HepG2 (cell line): Measurements from ENCODE around the gene CTTNBP2NL. TPM values are rescaled to one million over a fixed set of nuclear protein-coding genes. Genes with fewer than 3 reads are reported as not detected.

Source experiments
- ASH2L ChIP-seq: fragments of 300-600, 200-600 bp; sonication (generic); IDR thresholded peaks from 2 replicates; pipeline ENCODE4 v1.7.0; 2017; ENCODE audit warnings: low read depth, mild to moderate bottlenecking, moderate library complexity, mixed read lengths, low read length; ENCODE audit not compliant: insufficient read length
- FLYWCH1 ChIP-seq: sonication (generic); formaldehyde crosslinking; IDR thresholded peaks from 2 replicates; pipeline ENCODE4 v1.8.1; 2023; ENCODE audit warnings: mild to moderate bottlenecking, missing genetic modification reagents
- GABPA ChIP-seq, 2 experiments: IDR thresholded peaks; 2 replicates each; pipeline ENCODE4 v1.6.1; 2011 to 2016; ENCODE audit warnings: low read depth in 2 of 2, low read length in 1 of 2, missing biosample characterization in 1 of 2, missing genetic modification characterization in 1 of 2
- HNRNPH1 ChIP-seq: fragments of 200-400 bp; formaldehyde crosslinking; optimal IDR thresholded peaks from 2 replicates; pipeline ENCODE3; 2017; ENCODE audit warnings: mild to moderate bottlenecking, low read depth, low read length
- HOXA9 ChIP-seq: sonication (generic); formaldehyde crosslinking; IDR thresholded peaks from 2 replicates; pipeline ENCODE4 v1.8.1; 2022; ENCODE audit warnings: missing genetic modification reagents, mild to moderate bottlenecking, moderate library complexity, borderline replicate concordance
- JUND ChIP-seq: sonication (generic); formaldehyde crosslinking; IDR thresholded peaks from 2 replicates; pipeline ENCODE4 v1.8.0; 2022; ENCODE audit warnings: mild to moderate bottlenecking, missing genetic modification reagents
- MED1 ChIP-seq: sonication (generic); formaldehyde crosslinking; IDR thresholded peaks from 2 replicates; pipeline ENCODE4 v1.4.0; 2020; ENCODE audit warnings: missing genetic modification reagents
- MTA1 ChIP-seq: sonication (generic); formaldehyde crosslinking; IDR thresholded peaks from 2 replicates; pipeline ENCODE4 v1.4.0; 2020; ENCODE audit warnings: missing genetic modification reagents, mild to moderate bottlenecking, borderline replicate concordance
- MZF1 ChIP-seq: sonication (generic); formaldehyde crosslinking; IDR thresholded peaks from 2 replicates; pipeline ENCODE4 v1.8.1; 2023; ENCODE audit warnings: mild to moderate bottlenecking, missing genetic modification reagents, borderline replicate concordance
- PHF20 ChIP-seq: sonication (generic); formaldehyde crosslinking; IDR thresholded peaks from 2 replicates; pipeline ENCODE4 v1.5.0; 2020; ENCODE audit warnings: mild to moderate bottlenecking, missing genetic modification reagents
- PHF8 ChIP-seq: sonication (generic); formaldehyde crosslinking; IDR thresholded peaks from 2 replicates; pipeline ENCODE4 v1.5.0; 2020; ENCODE audit warnings: missing genetic modification reagents
- RARA ChIP-seq: IDR thresholded peaks from 2 replicates; pipeline ENCODE4 v1.6.1; 2016; ENCODE audit warnings: missing genetic modification reagents, missing compliant biosample characterization
- RARG ChIP-seq: sonication (generic); formaldehyde crosslinking; IDR thresholded peaks from 2 replicates; pipeline ENCODE4 v1.4.0; 2020; ENCODE audit warnings: low read depth, mild to moderate bottlenecking, missing genetic modification reagents
- SIN3A ChIP-seq: IDR thresholded peaks from 2 replicates; pipeline ENCODE4 v1.6.1; 2011; ENCODE audit warnings: low read depth, mild to moderate bottlenecking, control low read depth, low read length, borderline replicate concordance
- TBL1XR1 ChIP-seq: fragments of 150-350 bp; IDR thresholded peaks from 2 replicates; pipeline ENCODE4 v1.6.1; 2014; ENCODE audit warnings: borderline replicate concordance, low read length; ENCODE audit not compliant: partially characterized antibody
- TOPORS ChIP-seq: sonication (generic); formaldehyde crosslinking; IDR thresholded peaks from 2 replicates; pipeline ENCODE4 v1.8.0; 2023; ENCODE audit warnings: mild to moderate bottlenecking, missing genetic modification reagents
- ZNF564 ChIP-seq: sonication (generic); formaldehyde crosslinking; IDR thresholded peaks from 2 replicates; pipeline ENCODE4 v1.8.1; 2023; ENCODE audit warnings: mild to moderate bottlenecking, missing genetic modification reagents
- ZSCAN31 ChIP-seq: sonication (generic); formaldehyde crosslinking; IDR thresholded peaks from 2 replicates; pipeline ENCODE4 v1.5.0; 2020; ENCODE audit warnings: low read depth, mild to moderate bottlenecking, missing genetic modification reagents
- polyA plus RNA-seq, 8 experiments: library from polyadenylated mRNA; depleted of rRNA in 3 of 8; stranded (reverse) in 7 of 8; unstranded in 1 of 8; fragments of >200 nt; fragmentation: Illumina TruSeq in 4 of 8; extraction: Trizol in 4 of 8; gene quantifications; 2 replicates each; pipeline versions ENCODE4 v1.2.1 to v1.2.3, GENCODE V29; 2011 to 2016; ENCODE audit warnings: low read depth in 4 of 8, missing spikeins in 1 of 8, mixed read lengths in 1 of 8; ENCODE audit not compliant: insufficient read depth in 1 of 8
- total RNA-seq, 5 experiments: library from RNA; depleted of rRNA; stranded (reverse); fragments of >200 nt; fragmentation: Illumina TruSeq; extraction: Trizol; gene quantifications; 2 replicates each; pipeline ENCODE4 v1.2.3, GENCODE V29; 2016; ENCODE audit warnings: low read depth in 1 of 5
- TF ChIP-seq, protein P1 (sequence below): sonication (generic); formaldehyde crosslinking; IDR thresholded peaks from 2 replicates; pipeline ENCODE4 v1.8.1; 2023; ENCODE audit warnings: mild to moderate bottlenecking, inconsistent platforms, moderate library complexity, missing genetic modification reagents, borderline replicate concordance
- TF ChIP-seq, protein P2 (sequence below): fragments of 450-650 bp; IDR thresholded peaks from 2 replicates; pipeline ENCODE4 v1.6.1; 2017
- TF ChIP-seq, protein P3 (sequence below): sonication (generic); formaldehyde crosslinking; IDR thresholded peaks from 2 replicates; pipeline ENCODE4 v1.8.0; 2022; ENCODE audit warnings: mild to moderate bottlenecking, missing genetic modification reagents, moderate library complexity

The CTTNBP2NL gene
- total and polyA plus RNA-seq, 2 of the 13 experiments (the other 11 are each of a cell fraction or from before 2014, with no cell fraction given), result 2.1 to 4.1 TPM

DNA sequence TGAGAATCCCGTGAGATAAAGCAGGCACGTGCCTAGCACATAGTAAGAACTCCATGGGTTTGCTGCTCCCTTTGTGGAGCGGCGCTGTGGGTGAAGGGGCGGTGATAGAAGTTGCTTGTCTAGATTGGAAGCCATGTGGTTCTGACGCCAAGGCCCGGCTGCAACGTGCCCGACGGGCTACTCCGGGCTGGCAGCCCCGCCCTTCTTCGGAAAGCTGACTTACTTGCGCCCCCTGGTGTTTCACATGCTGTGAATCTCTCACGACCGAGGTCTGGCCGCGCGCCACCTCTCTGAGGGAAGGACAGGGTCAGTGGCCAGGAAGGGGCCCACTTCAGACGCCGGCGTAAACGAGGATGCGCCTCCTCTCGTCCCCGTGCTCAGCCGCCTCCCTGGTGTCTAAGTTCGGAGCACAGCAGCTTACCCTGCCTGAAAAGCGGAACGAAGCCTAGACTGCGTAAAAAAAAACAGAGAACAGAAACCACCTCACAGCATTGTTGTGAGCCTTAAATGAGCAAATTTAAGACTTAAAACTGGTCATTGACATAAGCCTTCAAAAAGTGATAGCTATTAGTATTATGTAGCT, 70.2 kb downstream of the CTTNBP2NL start (continued):
- TF ChIP-seq, protein P1, sequence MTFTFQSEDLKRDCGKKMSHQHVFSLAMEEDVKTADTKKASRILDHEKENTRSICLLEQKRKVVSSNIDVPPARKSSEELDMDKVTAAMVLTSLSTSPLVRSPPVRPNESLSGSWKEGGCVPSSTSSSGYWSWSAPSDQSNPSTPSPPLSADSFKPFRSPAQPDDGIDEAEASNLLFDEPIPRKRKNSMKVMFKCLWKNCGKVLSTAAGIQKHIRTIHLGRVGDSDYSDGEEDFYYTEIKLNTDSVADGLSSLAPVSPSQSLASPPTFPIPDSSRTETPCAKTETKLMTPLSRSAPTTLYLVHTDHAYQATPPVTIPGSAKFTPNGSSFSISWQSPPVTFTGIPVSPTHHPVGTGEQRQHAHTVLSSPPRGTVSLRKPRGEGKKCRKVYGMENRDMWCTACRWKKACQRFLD (CRISPR knock-in tag), result 0 out of 2 replicates have a peak, but pooled peaks have one; percentile 56
- TF ChIP-seq TBL1XR1 (no peak), RARA (CRISPR knock-in tag) (peak; percentile 37; the same call in 1 of the 2 replicates), MED1 (CRISPR knock-in tag) (peak; percentile 59; the same call in 1 of the 2 replicates), FLYWCH1 (0 out of 2 replicates have a peak, but pooled peaks have one; percentile 36), PHF20 (CRISPR knock-in tag) (0 out of 2 replicates have a peak, but pooled peaks have one; percentile 46), ZSCAN31 (CRISPR knock-in tag) (peak; percentile 63; the same call in 1 of the 2 replicates), PHF8 (CRISPR knock-in tag) (peak; percentile 31; the same call in 1 of the 2 replicates), MZF1 (CRISPR knock-in tag) (no peak), MTA1 (CRISPR knock-in tag) (0 out of 2 replicates have a peak, but pooled peaks have one; percentile 43), TOPORS (CRISPR knock-in tag) (no peak), ASH2L (peak; percentile 29), SIN3A (peak; percentile 48; the same call in 1 of the 2 replicates), GABPA (IDR thresholded peaks at IDR 0.05; ENCODE audit: low read depth, low read length) (no peak), GABPA (CRISPR knock-in tag; IDR thresholded peaks at IDR 0.05; ENCODE audit: low read depth) (no peak), RARG (CRISPR knock-in tag) (no peak), HNRNPH1 (no peak), HOXA9 (CRISPR knock-in tag) (no peak), JUND (CRISPR knock-in tag) (0 out of 2 replicates have a peak, but pooled peaks have one; percentile 37), ZNF564 (CRISPR knock-in tag) (no peak; the same call in 1 of the 2 replicates)
- TF ChIP-seq, protein P2, sequence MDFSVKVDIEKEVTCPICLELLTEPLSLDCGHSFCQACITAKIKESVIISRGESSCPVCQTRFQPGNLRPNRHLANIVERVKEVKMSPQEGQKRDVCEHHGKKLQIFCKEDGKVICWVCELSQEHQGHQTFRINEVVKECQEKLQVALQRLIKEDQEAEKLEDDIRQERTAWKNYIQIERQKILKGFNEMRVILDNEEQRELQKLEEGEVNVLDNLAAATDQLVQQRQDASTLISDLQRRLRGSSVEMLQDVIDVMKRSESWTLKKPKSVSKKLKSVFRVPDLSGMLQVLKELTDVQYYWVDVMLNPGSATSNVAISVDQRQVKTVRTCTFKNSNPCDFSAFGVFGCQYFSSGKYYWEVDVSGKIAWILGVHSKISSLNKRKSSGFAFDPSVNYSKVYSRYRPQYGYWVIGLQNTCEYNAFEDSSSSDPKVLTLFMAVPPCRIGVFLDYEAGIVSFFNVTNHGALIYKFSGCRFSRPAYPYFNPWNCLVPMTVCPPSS, result no peak
- TF ChIP-seq, protein P3, sequence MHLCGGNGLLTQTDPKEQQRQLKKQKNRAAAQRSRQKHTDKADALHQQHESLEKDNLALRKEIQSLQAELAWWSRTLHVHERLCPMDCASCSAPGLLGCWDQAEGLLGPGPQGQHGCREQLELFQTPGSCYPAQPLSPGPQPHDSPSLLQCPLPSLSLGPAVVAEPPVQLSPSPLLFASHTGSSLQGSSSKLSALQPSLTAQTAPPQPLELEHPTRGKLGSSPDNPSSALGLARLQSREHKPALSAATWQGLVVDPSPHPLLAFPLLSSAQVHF, result no peak
